A549 (cell line): ENCODE measurements around the gene CWF19L2. TPM values are rescaled to one million over a fixed set of nuclear protein-coding genes. Genes with fewer than 3 reads are reported as not detected.

Experiments used
- ATAC-seq, 2 experiments: fragments of 200-7000 bp in 1 of 2; fragments of >200 bp in 1 of 2; cut with Nextera tagmentation in 1 of 2; cut with Tn5 transposase in 1 of 2; 3 replicates each; pipeline versions ENCODE4 v1.8.0 to v1.9.1; 2018 to 2020; ENCODE audit warnings: mild to moderate bottlenecking in 1 of 2, moderate library complexity in 1 of 2
- CTCF ChIA-PET: fragments of 300-600 bp; sonication (Branson Sonifier 250); formaldehyde crosslinking; extraction: SDS; loops from one replicate; lab custom pipeline; 2021; ENCODE audit warnings: antibody characterized with exemption, inconsistent platforms; lab: Yijun Ruan, JAX
- POLR2A ChIA-PET: fragments of 350-600 bp; formaldehyde crosslinking; extraction: SDS; loops from one replicate; lab custom pipeline; 2021; ENCODE audit warnings: antibody characterized with exemption, inconsistent platforms; lab: Yijun Ruan, JAX
- DNase-seq, 2 experiments: peaks; one replicate each; pipeline versions ENCODE4 v3.0.0 to v3.0.0-alpha.2; 2011 to 2016; ENCODE audit warnings: low read depth in 1 of 2, low spot score in 1 of 2
- FAIRE-seq: peaks from 2 replicates; lab custom pipeline; 2011; peaks lifted over from hg19 to GRCh38; lab: Jason Lieb, UNC
- H3K27ac ChIP-seq, 2 experiments: fragments of >200 bp; sonication (Bioruptor Twin); formaldehyde crosslinking; 3 replicates each; pipeline ENCODE4 v1.5.1; 2016 to 2017
- H3K4me1 ChIP-seq: fragments of >200 bp; sonication (Bioruptor Twin); formaldehyde crosslinking; 3 replicates; pipeline ENCODE4 v1.6.1; 2016
- H3K4me2 ChIP-seq: fragments of >200 bp; sonication (Bioruptor Twin); formaldehyde crosslinking; 3 replicates; pipeline ENCODE4 v1.6.1; 2016
- H3K4me3 ChIP-seq: fragments of >200 bp; sonication (Bioruptor Twin); formaldehyde crosslinking; 3 replicates; pipeline ENCODE4 v1.5.1; 2016
- H3K9me3 ChIP-seq: fragments of >200 bp; sonication (Bioruptor Twin); formaldehyde crosslinking; 3 replicates; pipeline ENCODE4 v1.6.1; 2016
- ATOH8 ChIP-seq: fragments of 250-450 bp; sonication (Bioruptor Pico); IDR thresholded peaks from 2 replicates; pipeline ENCODE4 v1.5.0; 2020; ENCODE audit warnings: low read depth, mild to moderate bottlenecking, moderate library complexity
- BCL3 ChIP-seq: fragments of >200 bp; sonication (Bioruptor Twin); formaldehyde crosslinking; IDR thresholded peaks from 3 replicates; pipeline ENCODE4 v1.6.1; 2016
- CHD4 ChIP-seq: fragments of 200-600 bp; sonication (generic); IDR thresholded peaks from 2 replicates; pipeline ENCODE4 v1.6.1; 2016; ENCODE audit warnings: antibody characterized with exemption, mild to moderate bottlenecking, borderline replicate concordance
- CTCF ChIP-seq: fragments of >200 bp; sonication (Bioruptor Twin); formaldehyde crosslinking; IDR thresholded peaks from 3 replicates; pipeline ENCODE4 v1.5.1; 2016
- ELK1 ChIP-seq: fragments of 150-350 bp; IDR thresholded peaks from 2 replicates; pipeline ENCODE4 v1.6.1; 2014; ENCODE audit warnings: low read depth, mild to moderate bottlenecking, low read length
- EP300 ChIP-seq, 2 experiments: fragments of >200 bp; sonication (Bioruptor Twin); formaldehyde crosslinking; IDR thresholded peaks; 2 replicates in 1 of 2; 3 replicates in 1 of 2; pipeline ENCODE4 v1.6.1; 2016 to 2017
- FOSB ChIP-seq: fragments of 250-450 bp; sonication (Bioruptor Pico); IDR thresholded peaks from 2 replicates; pipeline ENCODE4 v1.5.0; 2020; ENCODE audit warnings: mild to moderate bottlenecking, moderate library complexity
- HDAC2 ChIP-seq: fragments of 200-600 bp; sonication (generic); IDR thresholded peaks from 2 replicates; pipeline ENCODE4 v1.6.1; 2016
- HEYL ChIP-seq: fragments of 250-450 bp; sonication (Bioruptor Pico); IDR thresholded peaks from 2 replicates; pipeline ENCODE4 v1.8.0; 2021; ENCODE audit warnings: mild to moderate bottlenecking, moderate library complexity
- HOXA7 ChIP-seq: fragments of 250-450 bp; sonication (Bioruptor Pico); IDR thresholded peaks from 2 replicates; pipeline ENCODE4 v1.5.0; 2020; ENCODE audit warnings: mild to moderate bottlenecking, moderate library complexity
- HOXB13 ChIP-seq: fragments of 250-450 bp; sonication (Bioruptor Pico); IDR thresholded peaks from 2 replicates; pipeline ENCODE4 v1.5.0; 2020; ENCODE audit warnings: low read depth, mild to moderate bottlenecking, moderate library complexity
- JUN ChIP-seq, 2 experiments: fragments of >200 bp; sonication (Bioruptor Twin); formaldehyde crosslinking; IDR thresholded peaks; 2 replicates in 1 of 2; 3 replicates in 1 of 2; pipeline ENCODE4 v1.6.1; 2016 to 2017
- JUNB ChIP-seq: fragments of >200 bp; sonication (Bioruptor Twin); formaldehyde crosslinking; IDR thresholded peaks from 2 replicates; pipeline ENCODE4 v1.6.1; 2016
- KDM1A ChIP-seq: fragments of 200-600 bp; sonication (generic); IDR thresholded peaks from 2 replicates; pipeline ENCODE4 v1.6.1; 2016; ENCODE audit warnings: low read depth, mild to moderate bottlenecking
- MAFK ChIP-seq: fragments of 450-650 bp; IDR thresholded peaks from 2 replicates; pipeline ENCODE4 v1.6.1; 2014; ENCODE audit not compliant: partially characterized antibody
- MAX ChIP-seq: IDR thresholded peaks from 2 replicates; pipeline ENCODE4 v1.6.1; 2012
- MYC ChIP-seq: IDR thresholded peaks from 2 replicates; pipeline ENCODE4 v1.6.1; 2012; ENCODE audit warnings: mild to moderate bottlenecking, inconsistent platforms, low read length, improper control_type of control experiment, borderline replicate concordance
- NFE2L2 ChIP-seq: fragments of 150-350 bp; conservative IDR thresholded peaks from 2 replicates; pipeline ENCODE4 v1.6.1; 2014; ENCODE audit warnings: low read length
- NPAS2 ChIP-seq: fragments of 250-450 bp; sonication (Bioruptor Pico); IDR thresholded peaks from 2 replicates; pipeline ENCODE4 v1.8.0; 2022; ENCODE audit warnings: mild to moderate bottlenecking, moderate library complexity, borderline replicate concordance
- PBX3 ChIP-seq: IDR thresholded peaks from 2 replicates; pipeline ENCODE4 v1.6.1; 2012
- RARB ChIP-seq: fragments of 250-450 bp; sonication (Bioruptor Pico); IDR thresholded peaks from 2 replicates; pipeline ENCODE4 v1.8.0; 2021; ENCODE audit warnings: mild to moderate bottlenecking, moderate library complexity
- REST ChIP-seq: fragments of 200-600 bp; sonication (generic); IDR thresholded peaks from 2 replicates; pipeline ENCODE4 v1.6.1; 2016; ENCODE audit warnings: antibody characterized with exemption, mild to moderate bottlenecking, moderate library complexity
- RNF2 ChIP-seq: fragments of 200-600 bp; sonication (generic); IDR thresholded peaks from 2 replicates; pipeline ENCODE4 v1.6.1; 2016; ENCODE audit warnings: low read depth, mild to moderate bottlenecking, antibody characterized with exemption, moderate library complexity, borderline replicate concordance
- SREBF2 ChIP-seq: fragments of 450-650 bp; IDR thresholded peaks from 2 replicates; pipeline ENCODE4 v1.6.1; 2014; ENCODE audit warnings: mild to moderate bottlenecking, moderate library complexity
- TFCP2L1 ChIP-seq: fragments of 250-450 bp; sonication (Bioruptor Pico); IDR thresholded peaks from 2 replicates; pipeline ENCODE4 v1.5.0; 2021; ENCODE audit warnings: mild to moderate bottlenecking
- TP53 ChIP-seq: fragments of 250-450 bp; sonication (Bioruptor Pico); IDR thresholded peaks from 2 replicates; pipeline ENCODE4 v1.5.0; 2021; ENCODE audit warnings: mild to moderate bottlenecking, moderate library complexity
- ZSCAN20 ChIP-seq: fragments of 250-450 bp; sonication (Bioruptor Pico); IDR thresholded peaks from 2 replicates; pipeline ENCODE4 v1.8.0; 2022; ENCODE audit warnings: mild to moderate bottlenecking, moderate library complexity
- polyA plus RNA-seq, 4 experiments: library from polyadenylated mRNA; depleted of rRNA in 3 of 4; stranded (reverse); fragments of >200 nt; fragmentation: RNase III in 1 of 4; extraction: RNeasy Plus Mini Kit Qiagen cat#74134 plus additional on column Dnase treatment in 1 of 4; gene quantifications; 2 replicates in 3 of 4; 3 replicates in 1 of 4; pipeline ENCODE4 v1.2.3, GENCODE V29; 2011 to 2017

The CWF19L2 gene
- polyA plus RNA-seq, 2 of the 4 experiments (the other 2 are of a cell fraction): 5.4 to 5.8 TPM

- no peak for ATAC-seq
- no peaks in the 10 kb centered on the region for H3K4me1 ChIP-seq
- H3K4me2 ChIP-seq: no peak overlapping the region
- H3K4me3 ChIP-seq: no peak overlapping the region
- H3K27ac ChIP-seq: no peak overlapping the region
- H3K9me3 ChIP-seq: no peaks in the 10 kb centered on the region
- CTCF ChIA-PET: no interaction called here
- POLR2A ChIA-PET: no interaction called here
- DNase-seq: no peak
- TF ChIP-seq HOXB13 (CRISPR knock-in tag) (no peak), BCL3 (no peak), HEYL (CRISPR knock-in tag) (no peak), MAFK (no peak), SREBF2 (no peak), JUNB (no peak), ZSCAN20 (CRISPR knock-in tag) (no peak), RNF2 (no peak), HDAC2 (no peak), TFCP2L1 (CRISPR knock-in tag) (no peak), REST (no peak), CTCF (no peak), NFE2L2 (no peak), MAX (no peak), KDM1A (no peak)
- TF ChIP-seq, all 56 proteins: peak for 0
- no peak for FAIRE-seq
Measured at GRCh38 chr11:107482234-107482633, 24.6 kb upstream of the CWF19L2 start.

GRCh38 chr11:107478922-107479321, 21.3 kb upstream of the CWF19L2 start:
- H3K4me2 ChIP-seq: no peak overlapping the region
- no peaks in the 10 kb centered on the region for H3K9me3 ChIP-seq
- DNase-seq (no peak), ATAC-seq (no peak), FAIRE-seq (no peak)
- H3K4me1 ChIP-seq: no peaks in the 10 kb centered on the region
- no peak overlapping the region for H3K4me3 ChIP-seq
- TF ChIP-seq TP53 (CRISPR knock-in tag) (no peak), RNF2 (no peak), BCL3 (no peak), PBX3 (no peak), RARB (CRISPR knock-in tag) (no peak), MYC (no peak), HOXA7 (CRISPR knock-in tag) (no peak), ELK1 (no peak), FOSB (CRISPR knock-in tag) (no peak), CHD4 (no peak), EP300 (IDR thresholded peaks at IDR 0.05) (no peak), JUN (IDR thresholded peaks at IDR 0.05) (no peak), KDM1A (no peak), ATOH8 (CRISPR knock-in tag) (no peak), NPAS2 (CRISPR knock-in tag) (no peak)
- ChIA-PET CTCF (interaction anchor here (0.8 kb wide), 1 partner anchor 21 kb away, joined by 3 read pairs; the partner anchor contains the start of gene CWF19L2), POLR2A (no interaction called here)
- no peak overlapping the region for H3K27ac ChIP-seq
